WERI-Rb-1 (cell line): ENCODE results near the gene MCUR1.
"Not testable (repeated sequence)": the region's sequence is repeated elsewhere in the genome, so short reads cannot be mapped to it uniquely, and the experiment has no call there.

ENCODE experiments used
- DNase-seq: peaks from one replicate; pipeline ENCODE4 v3.0.0-alpha.2; 2020
- H3K27ac ChIP-seq: fragments of 250-450 bp; sonication (Bioruptor Pico); 2 replicates; pipeline ENCODE4 v1.5.1; 2020; ENCODE audit warnings: mild to moderate bottlenecking, moderate library complexity
- H3K27me3 ChIP-seq: fragments of 250-450 bp; sonication (Bioruptor Pico); 2 replicates; pipeline ENCODE4 v1.5.1; 2021; ENCODE audit warnings: mild to moderate bottlenecking, low read depth, moderate library complexity; ENCODE audit not compliant: insufficient read depth, severe bottlenecking
- H3K36me3 ChIP-seq: fragments of 250-450 bp; sonication (Bioruptor Pico); 2 replicates; pipeline ENCODE4 v1.5.1; 2020; ENCODE audit warnings: mild to moderate bottlenecking, moderate library complexity
- H3K4me3 ChIP-seq: 2 replicates; pipeline ENCODE4 v1.5.1; 2011; ENCODE audit warnings: low read depth, mild to moderate bottlenecking, control low read depth, low read length
- H3K9me3 ChIP-seq: fragments of 250-450 bp; sonication (Bioruptor Pico); 2 replicates; pipeline ENCODE4 v1.5.1; 2021; ENCODE audit warnings: mild to moderate bottlenecking, moderate library complexity; ENCODE audit not compliant: severe bottlenecking
- TF ChIP-seq, protein P1 (sequence below): IDR thresholded peaks from 2 replicates; pipeline ENCODE4 v1.5.1; 2011; ENCODE audit warnings: low read depth, mild to moderate bottlenecking, control low read depth, inconsistent platforms, low read length

The MCUR1 gene

DNA sequence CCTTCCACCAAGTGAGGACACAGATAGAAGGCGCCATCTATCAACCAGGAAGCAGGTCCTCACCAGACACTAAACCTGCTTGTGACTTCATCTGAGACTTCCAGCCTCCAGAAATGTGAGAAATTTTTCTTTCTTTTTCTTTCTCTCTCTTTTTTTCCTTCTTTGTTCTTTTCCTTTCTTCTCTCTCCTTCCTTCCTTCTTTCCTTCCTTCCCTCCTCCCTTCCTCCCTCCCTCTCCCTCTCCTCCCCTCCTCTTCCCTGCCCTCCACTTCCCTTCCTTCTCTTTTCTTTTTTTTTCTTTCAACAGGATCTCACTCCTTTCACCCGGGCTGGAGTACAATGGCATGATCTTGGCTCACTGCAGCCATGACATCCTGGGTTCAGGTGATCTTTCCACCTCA is 37.4 kb upstream of the MCUR1 start:
- no peaks in the 10 kb centered on the region for H3K36me3 ChIP-seq
- no peak overlapping the region for H3K27ac ChIP-seq
- H3K27me3 ChIP-seq: no peaks in the 10 kb centered on the region
- no peak for DNase-seq
- TF ChIP-seq, protein P1, sequence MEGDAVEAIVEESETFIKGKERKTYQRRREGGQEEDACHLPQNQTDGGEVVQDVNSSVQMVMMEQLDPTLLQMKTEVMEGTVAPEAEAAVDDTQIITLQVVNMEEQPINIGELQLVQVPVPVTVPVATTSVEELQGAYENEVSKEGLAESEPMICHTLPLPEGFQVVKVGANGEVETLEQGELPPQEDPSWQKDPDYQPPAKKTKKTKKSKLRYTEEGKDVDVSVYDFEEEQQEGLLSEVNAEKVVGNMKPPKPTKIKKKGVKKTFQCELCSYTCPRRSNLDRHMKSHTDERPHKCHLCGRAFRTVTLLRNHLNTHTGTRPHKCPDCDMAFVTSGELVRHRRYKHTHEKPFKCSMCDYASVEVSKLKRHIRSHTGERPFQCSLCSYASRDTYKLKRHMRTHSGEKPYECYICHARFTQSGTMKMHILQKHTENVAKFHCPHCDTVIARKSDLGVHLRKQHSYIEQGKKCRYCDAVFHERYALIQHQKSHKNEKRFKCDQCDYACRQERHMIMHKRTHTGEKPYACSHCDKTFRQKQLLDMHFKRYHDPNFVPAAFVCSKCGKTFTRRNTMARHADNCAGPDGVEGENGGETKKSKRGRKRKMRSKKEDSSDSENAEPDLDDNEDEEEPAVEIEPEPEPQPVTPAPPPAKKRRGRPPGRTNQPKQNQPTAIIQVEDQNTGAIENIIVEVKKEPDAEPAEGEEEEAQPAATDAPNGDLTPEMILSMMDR: no peak
- no peaks in the 10 kb centered on the region for H3K9me3 ChIP-seq
- no peak overlapping the region for H3K4me3 ChIP-seq

DNA sequence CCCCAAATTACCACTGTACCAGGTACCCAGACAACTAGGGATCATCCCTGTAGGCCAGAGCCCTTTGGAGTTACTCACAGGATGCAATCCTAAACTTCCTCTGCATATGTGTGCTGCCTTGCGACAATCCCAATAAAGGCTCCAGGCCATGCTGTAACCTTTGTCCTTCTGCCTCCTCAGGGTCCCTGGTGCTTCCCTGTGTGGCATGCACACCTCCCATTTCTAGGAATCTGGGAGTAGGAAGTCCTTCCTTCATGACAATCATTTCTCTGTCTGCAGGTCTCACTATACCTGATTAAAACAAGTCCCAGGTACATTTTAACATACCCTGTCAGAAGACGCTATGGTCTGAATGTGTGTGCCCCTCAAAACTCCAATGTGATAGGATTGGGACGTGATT is 37.0 kb upstream of the MCUR1 start:
- no peaks in the 10 kb centered on the region for H3K9me3 ChIP-seq
- no peak for DNase-seq
- no peak overlapping the region for H3K4me3 ChIP-seq
- no peaks in the 10 kb centered on the region for H3K36me3 ChIP-seq
- no peak overlapping the region for H3K27ac ChIP-seq
- TF ChIP-seq, protein P1: no peak
- no peaks in the 10 kb centered on the region for H3K27me3 ChIP-seq

DNA sequence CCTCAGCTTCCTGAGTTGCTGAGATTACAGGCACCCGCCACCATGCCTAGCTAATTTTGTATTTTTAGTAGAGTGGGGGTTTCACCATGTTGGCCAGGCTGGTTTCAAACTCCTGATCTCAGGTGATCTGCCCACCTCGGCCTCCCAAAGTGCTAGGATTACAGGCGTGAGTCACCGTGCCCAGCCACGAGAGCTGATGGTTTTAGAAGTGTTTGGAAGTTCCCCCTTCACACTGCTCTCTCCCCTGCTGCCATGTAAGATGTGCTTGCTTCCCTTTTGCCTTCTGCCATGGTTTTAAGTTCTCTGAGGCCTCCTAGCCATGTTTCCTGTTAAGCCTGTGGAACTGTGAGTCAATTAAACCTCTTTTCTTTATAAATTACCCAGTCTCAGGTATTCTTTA is 36.3 kb upstream of the MCUR1 start:
- not testable (repeated sequence) for H3K27me3 ChIP-seq, H3K27ac ChIP-seq, H3K36me3 ChIP-seq, H3K4me3 ChIP-seq, DNase-seq, H3K9me3 ChIP-seq

DNA sequence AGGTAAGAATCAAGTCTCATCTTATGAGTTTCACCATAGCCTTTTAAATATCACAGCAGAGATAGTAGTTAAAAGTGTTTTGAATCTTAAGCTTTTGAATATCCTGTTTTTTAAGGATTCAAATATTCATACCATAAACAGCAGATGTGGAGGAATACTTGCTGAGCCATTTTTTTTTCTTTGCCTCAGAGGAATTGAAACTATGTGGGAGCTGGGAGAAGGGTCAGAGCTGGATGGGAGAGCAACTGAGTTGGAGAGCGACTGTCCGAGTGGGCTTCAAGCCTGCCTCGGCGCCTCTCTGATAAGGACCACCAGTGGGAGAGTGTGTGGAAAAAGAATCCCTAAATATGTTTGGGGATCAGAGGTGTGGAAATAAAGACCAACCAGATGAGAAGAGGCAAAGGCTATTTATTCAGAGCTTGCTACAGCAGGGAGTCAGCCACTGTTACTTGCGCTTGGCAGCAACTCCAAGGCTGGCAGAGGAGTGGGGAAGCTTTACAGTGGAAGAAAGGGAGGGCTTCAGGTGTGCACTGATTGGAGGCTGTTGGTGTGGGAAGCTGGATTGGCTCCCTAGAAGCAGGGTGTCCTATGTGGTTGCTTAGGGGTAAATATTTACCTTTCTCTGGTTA is 34.3 kb upstream of the MCUR1 start:
- DNase-seq: no peak
- Histone ChIP-seq H3K27ac (no peak overlapping the region), H3K27me3 (no peaks in the 10 kb centered on the region), H3K4me3 (no peak overlapping the region), H3K36me3 (no peaks in the 10 kb centered on the region), H3K9me3 (no peaks in the 10 kb centered on the region)
- TF ChIP-seq, protein P1: no peak

DNA sequence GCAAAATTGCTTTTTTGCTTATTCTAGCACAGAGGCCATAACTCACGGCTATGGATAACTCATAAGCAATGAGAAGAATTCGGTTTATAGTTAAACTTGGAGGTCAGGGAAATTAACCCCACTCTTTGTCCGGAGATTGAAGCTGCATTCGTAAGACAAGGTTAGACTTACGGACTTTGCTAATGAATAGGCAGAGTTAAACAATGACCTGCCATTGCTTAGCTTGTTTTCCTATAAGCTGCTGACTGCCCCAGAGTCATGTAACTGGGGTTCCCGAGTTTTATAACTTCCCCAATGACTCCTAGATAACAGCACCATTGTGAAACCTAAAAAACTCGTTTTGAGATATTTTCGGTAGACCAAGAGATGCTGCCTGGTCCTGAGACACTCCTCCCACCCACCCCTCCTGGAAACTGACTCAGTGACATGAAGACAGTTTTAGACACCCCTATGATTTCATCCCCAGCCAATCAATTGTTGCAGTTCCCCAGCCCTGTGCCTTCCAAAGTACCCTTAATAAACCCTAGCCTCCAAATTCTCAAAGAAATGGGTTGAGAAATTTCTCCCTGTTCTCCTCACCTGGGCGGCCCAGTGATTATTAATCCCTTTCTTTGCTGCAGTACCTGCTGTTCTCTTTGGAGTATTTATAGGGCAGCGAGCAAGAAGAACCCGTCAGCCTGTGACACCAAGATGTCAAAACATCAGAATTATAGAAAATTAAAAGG is 33.1 kb upstream of the MCUR1 start:
- Histone ChIP-seq H3K36me3 (no peaks in the 10 kb centered on the region), H3K27ac (no peak overlapping the region), H3K4me3 (no peak overlapping the region), H3K9me3 (no peaks in the 10 kb centered on the region), H3K27me3 (no peaks in the 10 kb centered on the region)
- DNase-seq: no peak
- TF ChIP-seq, protein P1: no peak

DNA sequence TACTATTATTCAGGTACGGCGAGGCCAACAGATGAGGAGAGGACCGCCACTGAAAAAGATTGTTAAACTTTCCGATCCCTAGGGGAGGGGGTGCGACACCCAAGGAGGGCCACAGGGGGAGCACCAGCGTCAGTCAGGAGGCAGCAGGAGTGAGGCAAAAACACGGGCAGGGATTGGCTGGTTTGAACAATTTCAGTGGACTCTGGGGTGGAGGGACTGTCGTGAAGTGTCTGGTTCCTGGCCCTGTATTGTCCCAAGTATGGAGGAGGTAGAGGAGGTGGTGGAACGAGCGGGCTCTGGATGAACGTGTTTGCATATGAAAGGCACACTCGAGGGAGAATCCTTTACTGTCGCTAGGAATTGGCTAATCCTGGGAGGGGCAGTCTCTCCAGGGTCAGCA is 32.5 kb upstream of the MCUR1 start:
- Histone ChIP-seq H3K9me3 (no peaks in the 10 kb centered on the region), H3K36me3 (no peaks in the 10 kb centered on the region), H3K27ac (no peak overlapping the region), H3K27me3 (no peaks in the 10 kb centered on the region), H3K4me3 (no peak overlapping the region)
- DNase-seq: peak; percentile 44
- TF ChIP-seq, protein P1: peak; percentile 70
